ENCODE data around the gene STAT4. TPM values are rescaled to one million over a fixed set of nuclear protein-coding genes. Genes with fewer than 3 reads are reported as not detected.
A peak's percentile ranks its signal among the peaks of the same experiment; 100 is the strongest.

STAT4 gene
- total and polyA plus RNA-seq, 2 donors, result 7.5 to 13.9 TPM

DNA sequence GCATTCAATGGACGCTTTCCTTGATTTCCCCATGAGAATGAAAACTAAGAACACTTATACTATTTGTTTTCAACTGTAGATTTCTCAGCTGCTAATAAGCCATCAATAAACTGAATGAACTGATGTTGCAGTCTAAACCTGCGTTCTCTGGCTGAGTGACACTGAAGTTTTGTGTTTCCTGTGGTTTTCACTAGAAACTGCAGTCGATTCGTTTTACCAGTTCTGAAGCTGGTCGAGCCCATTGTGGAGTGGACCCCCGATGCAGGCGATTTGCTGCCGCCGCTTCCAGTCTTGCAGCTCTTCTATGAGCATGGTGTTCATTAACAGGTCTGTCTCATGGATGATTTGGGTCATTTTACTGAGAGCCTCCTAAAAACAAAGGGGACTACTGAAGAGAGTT lies 86.2 kb downstream of the STAT4 start:
- peaks cover 9 to 16% of the 10 kb centered on the region in 2 donors for H3K4me1 ChIP-seq (ENCODE audit: control insufficient read depth in 2 of 2, insufficient read depth in 2 of 2, low read length in 2 of 2)
- peak overlapping the region in 1 of 2 donors; percentile 4 for H3K4me3 ChIP-seq (ENCODE audit: low read length in 2 of 2)
- 7% methylated on average over 9 of the region's 9 CpGs for WGBS
- peak overlapping the region in 1 of 2 donors; percentile 8 for H3K27ac ChIP-seq (ENCODE audit: low read depth in 1 of 2, low read length in 1 of 2)
- H3K9me3 ChIP-seq (ENCODE audit: control insufficient read depth in 2 of 2, insufficient read depth in 1 of 2, low read length in 1 of 2), result no peaks in the 10 kb centered on the region
- no peaks in the 10 kb centered on the region for H3K27me3 ChIP-seq (ENCODE audit: control insufficient read depth in 2 of 2, insufficient read depth in 1 of 2, low read length in 1 of 2)
- peak in 2 of 9 donors; percentile 36 to 54 for DNase-seq (ENCODE audit: low read depth in 6 of 9, low spot score in 9 of 9)
- H3K36me3 ChIP-seq (ENCODE audit: control insufficient read depth in 2 of 2, insufficient read depth in 2 of 2, low read length in 1 of 2), result no peaks in the 10 kb centered on the region

GRCh38 chr2:191063584-191063983 lies 87.2 kb downstream of the STAT4 start:
- WGBS, result 95% methylated on average over 1 of the region's 1 CpG
- no peak for DNase-seq (ENCODE audit: low read depth in 6 of 9, low spot score in 9 of 9)
- H3K27me3 ChIP-seq (ENCODE audit: control insufficient read depth in 2 of 2, insufficient read depth in 1 of 2, low read length in 1 of 2), result no peaks in the 10 kb centered on the region
- no peak overlapping the region for H3K27ac ChIP-seq (ENCODE audit: low read depth in 1 of 2, low read length in 1 of 2)
- H3K4me1 ChIP-seq (ENCODE audit: control insufficient read depth in 2 of 2, insufficient read depth in 2 of 2, low read length in 2 of 2), result peaks cover 9 to 16% of the 10 kb centered on the region in 2 donors
- H3K4me3 ChIP-seq (ENCODE audit: low read length in 2 of 2), result no peak overlapping the region
- H3K9me3 ChIP-seq (ENCODE audit: control insufficient read depth in 2 of 2, insufficient read depth in 1 of 2, low read length in 1 of 2), result no peaks in the 10 kb centered on the region
- no peaks in the 10 kb centered on the region for H3K36me3 ChIP-seq (ENCODE audit: control insufficient read depth in 2 of 2, insufficient read depth in 2 of 2, low read length in 1 of 2)

DNA sequence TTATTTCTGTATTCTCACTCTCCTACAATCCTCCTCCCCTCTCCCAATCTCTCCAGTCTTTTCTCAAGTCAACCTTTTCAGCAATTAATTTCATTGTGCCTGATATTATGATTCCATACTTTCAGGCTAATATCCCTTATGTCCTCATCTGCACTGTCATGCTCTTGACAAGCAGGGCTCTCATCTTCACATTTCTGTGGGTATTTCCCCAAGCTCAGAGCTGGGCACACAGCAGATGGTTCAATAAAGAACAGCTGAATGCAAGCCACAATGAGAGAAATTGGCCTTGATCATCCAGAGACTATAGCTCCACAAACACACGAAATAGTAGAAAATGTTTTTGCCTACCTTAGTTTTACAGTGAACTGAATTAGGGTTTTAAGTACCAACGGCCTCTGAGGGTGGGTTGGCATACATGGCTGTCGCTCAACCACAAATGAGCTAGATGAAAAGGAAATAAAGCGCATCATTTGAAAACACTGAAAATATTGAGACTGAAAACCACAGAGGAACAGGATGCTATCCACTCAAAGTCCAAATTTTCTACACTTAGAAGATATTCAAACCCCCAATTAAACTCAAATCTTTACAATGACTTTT lies 89.3 kb downstream of the STAT4 start:
- Histone ChIP-seq H3K4me1 (ENCODE audit: control insufficient read depth in 2 of 2, insufficient read depth in 2 of 2, low read length in 2 of 2) (peaks cover 9 to 20% of the 10 kb centered on the region in 2 donors), H3K4me3 (ENCODE audit: low read length in 2 of 2) (no peak overlapping the region), H3K27ac (ENCODE audit: low read depth in 1 of 2, low read length in 1 of 2) (peak overlapping the region in 1 of 2 donors; percentile 55), H3K9me3 (ENCODE audit: control insufficient read depth in 2 of 2, insufficient read depth in 1 of 2, low read length in 1 of 2) (no peaks in the 10 kb centered on the region), H3K36me3 (ENCODE audit: control insufficient read depth in 2 of 2, insufficient read depth in 2 of 2, low read length in 1 of 2) (no peaks in the 10 kb centered on the region), H3K27me3 (ENCODE audit: control insufficient read depth in 2 of 2, insufficient read depth in 1 of 2, low read length in 1 of 2) (no peaks in the 10 kb centered on the region)
- WGBS, result 6% methylated on average over 4 of the region's 4 CpGs
- DNase-seq (ENCODE audit: low read depth in 6 of 9, low spot score in 9 of 9), result peak in 2 of 9 donors; percentile 44 to 68

- no peaks in the 10 kb centered on the region for H3K27me3 ChIP-seq (ENCODE audit: control insufficient read depth in 2 of 2, insufficient read depth in 1 of 2, low read length in 1 of 2)
- WGBS, result over 99% methylated on average over 3 of the region's 3 CpGs
- no peak overlapping the region for H3K4me3 ChIP-seq (ENCODE audit: low read length in 2 of 2)
These were observed 91.5 kb downstream of the STAT4 start for GRCh38 chr2:191059308-191059707.

GRCh38 chr2:191056228-191056627 lies 94.6 kb downstream of the STAT4 start:
- DNase-seq (ENCODE audit: low read depth in 6 of 9, low spot score in 9 of 9), result peak in 2 of 9 donors; percentile 29 to 63
- Histone ChIP-seq H3K9me3 (ENCODE audit: control insufficient read depth in 2 of 2, insufficient read depth in 1 of 2, low read length in 1 of 2) (no peaks in the 10 kb centered on the region), H3K4me1 (ENCODE audit: control insufficient read depth in 2 of 2, insufficient read depth in 2 of 2, low read length in 2 of 2) (peaks cover 1 to 14% of the 10 kb centered on the region in 2 donors), H3K27me3 (ENCODE audit: control insufficient read depth in 2 of 2, insufficient read depth in 1 of 2, low read length in 1 of 2) (no peaks in the 10 kb centered on the region), H3K36me3 (ENCODE audit: control insufficient read depth in 2 of 2, insufficient read depth in 2 of 2, low read length in 1 of 2) (no peaks in the 10 kb centered on the region), H3K4me3 (ENCODE audit: low read length in 2 of 2) (no peak overlapping the region), H3K27ac (ENCODE audit: low read depth in 1 of 2, low read length in 1 of 2) (no peak overlapping the region)
- WGBS, result 43% methylated on average over 2 of the region's 2 CpGs

More at GRCh38 chr2:191059308-191059707, 91.5 kb downstream of the STAT4 start:
- Histone ChIP-seq H3K4me1 (ENCODE audit: control insufficient read depth in 2 of 2, insufficient read depth in 2 of 2, low read length in 2 of 2) (peaks cover 9 to 20% of the 10 kb centered on the region in 2 donors), H3K36me3 (ENCODE audit: control insufficient read depth in 2 of 2, insufficient read depth in 2 of 2, low read length in 1 of 2) (no peaks in the 10 kb centered on the region), H3K27ac (ENCODE audit: low read depth in 1 of 2, low read length in 1 of 2) (no peak overlapping the region), H3K9me3 (ENCODE audit: control insufficient read depth in 2 of 2, insufficient read depth in 1 of 2, low read length in 1 of 2) (no peaks in the 10 kb centered on the region)
- DNase-seq (ENCODE audit: low read depth in 6 of 9, low spot score in 9 of 9), result no peak

GRCh38 chr2:191053256-191053655 lies 97.5 kb downstream of the STAT4 start:
- 95% methylated on average over 6 of the region's 6 CpGs for WGBS
- Histone ChIP-seq H3K4me1 (ENCODE audit: control insufficient read depth in 2 of 2, insufficient read depth in 2 of 2, low read length in 2 of 2) (peaks cover 0 to 15% of the 10 kb centered on the region in 2 donors), H3K36me3 (ENCODE audit: control insufficient read depth in 2 of 2, insufficient read depth in 2 of 2, low read length in 1 of 2) (no peaks in the 10 kb centered on the region), H3K9me3 (ENCODE audit: control insufficient read depth in 2 of 2, insufficient read depth in 1 of 2, low read length in 1 of 2) (no peaks in the 10 kb centered on the region), H3K4me3 (ENCODE audit: low read length in 2 of 2) (no peak overlapping the region), H3K27ac (ENCODE audit: low read depth in 1 of 2, low read length in 1 of 2) (no peak overlapping the region), H3K27me3 (ENCODE audit: control insufficient read depth in 2 of 2, insufficient read depth in 1 of 2, low read length in 1 of 2) (no peaks in the 10 kb centered on the region)
- DNase-seq (ENCODE audit: low read depth in 6 of 9, low spot score in 9 of 9), result no peak

- no peak overlapping the region for H3K4me3 ChIP-seq (ENCODE audit: low read length in 2 of 2)
- peak in 8 of 9 donors; percentile 46 to 85 (median 61) for DNase-seq (ENCODE audit: low read depth in 6 of 9, low spot score in 9 of 9)
- H3K27me3 ChIP-seq (ENCODE audit: control insufficient read depth in 2 of 2, insufficient read depth in 1 of 2, low read length in 1 of 2), result no peaks in the 10 kb centered on the region
- WGBS, result 16% methylated on average over 10 of the region's 10 CpGs
- H3K4me1 ChIP-seq (ENCODE audit: control insufficient read depth in 2 of 2, insufficient read depth in 2 of 2, low read length in 2 of 2), result peaks cover 0 to 15% of the 10 kb centered on the region in 2 donors
- no peak overlapping the region for H3K27ac ChIP-seq (ENCODE audit: low read depth in 1 of 2, low read length in 1 of 2)
- no peaks in the 10 kb centered on the region for H3K36me3 ChIP-seq (ENCODE audit: control insufficient read depth in 2 of 2, insufficient read depth in 2 of 2, low read length in 1 of 2)
- no peaks in the 10 kb centered on the region for H3K9me3 ChIP-seq (ENCODE audit: control insufficient read depth in 2 of 2, insufficient read depth in 1 of 2, low read length in 1 of 2)
These were observed 98.7 kb downstream of the STAT4 start for GRCh38 chr2:191051825-191052778.

DNA sequence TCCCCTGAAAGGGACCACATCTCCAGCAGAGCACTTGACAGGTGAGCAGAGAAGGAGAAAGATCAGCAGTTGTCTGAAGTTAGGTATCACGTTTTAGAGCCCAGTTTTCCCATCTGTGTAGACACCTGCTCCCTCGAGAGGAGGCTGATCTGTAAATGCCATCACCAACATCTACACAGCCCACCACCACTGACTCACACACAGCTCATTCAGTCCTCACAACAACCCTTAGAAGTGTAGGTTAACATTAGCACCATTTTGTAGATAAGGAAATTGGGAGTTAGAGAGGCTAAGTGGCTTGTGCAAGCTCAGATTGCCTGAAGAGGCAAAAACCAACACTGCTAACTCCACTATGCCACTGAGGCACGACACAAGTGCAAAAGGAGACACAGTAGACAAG lies 99.6 kb downstream of the STAT4 start:
- 86% methylated on average over 3 of the region's 3 CpGs for WGBS
- no peak for DNase-seq (ENCODE audit: low read depth in 6 of 9, low spot score in 9 of 9)
- Histone ChIP-seq H3K4me3 (ENCODE audit: low read length in 2 of 2) (no peak overlapping the region), H3K27ac (ENCODE audit: low read depth in 1 of 2, low read length in 1 of 2) (no peak overlapping the region), H3K4me1 (ENCODE audit: control insufficient read depth in 2 of 2, insufficient read depth in 2 of 2, low read length in 2 of 2) (peaks cover 0 to 9% of the 10 kb centered on the region in 2 donors), H3K27me3 (ENCODE audit: control insufficient read depth in 2 of 2, insufficient read depth in 1 of 2, low read length in 1 of 2) (no peaks in the 10 kb centered on the region), H3K36me3 (ENCODE audit: control insufficient read depth in 2 of 2, insufficient read depth in 2 of 2, low read length in 1 of 2) (no peaks in the 10 kb centered on the region), H3K9me3 (ENCODE audit: control insufficient read depth in 2 of 2, insufficient read depth in 1 of 2, low read length in 1 of 2) (no peaks in the 10 kb centered on the region)

DNA sequence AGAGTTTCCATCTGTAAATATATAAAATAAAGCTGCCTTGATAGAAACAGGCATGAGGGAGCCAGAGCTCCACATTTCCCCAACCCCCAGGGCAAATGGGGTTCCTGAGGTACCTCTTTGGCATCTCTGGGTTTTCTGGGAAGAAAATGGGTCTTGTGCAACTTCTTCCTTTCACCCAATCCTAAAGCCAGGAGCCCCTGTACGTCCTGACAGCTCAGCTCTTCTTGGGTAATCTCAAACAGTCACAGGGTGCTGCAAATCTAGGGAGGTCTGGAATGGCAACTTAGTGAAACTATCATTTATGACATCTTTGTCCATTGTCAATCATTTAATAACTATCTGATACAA lies 100.2 kb downstream of the STAT4 start:
- WGBS, result 88% methylated on average over 1 of the region's 1 CpG
- H3K4me3 ChIP-seq (ENCODE audit: low read length in 2 of 2), result no peak overlapping the region
- H3K27ac ChIP-seq (ENCODE audit: low read depth in 1 of 2, low read length in 1 of 2), result no peak overlapping the region
- H3K4me1 ChIP-seq (ENCODE audit: control insufficient read depth in 2 of 2, insufficient read depth in 2 of 2, low read length in 2 of 2), result peaks cover 0 to 8% of the 10 kb centered on the region in 2 donors
- DNase-seq (ENCODE audit: low read depth in 6 of 9, low spot score in 9 of 9), result no peak
- H3K9me3 ChIP-seq (ENCODE audit: control insufficient read depth in 2 of 2, insufficient read depth in 1 of 2, low read length in 1 of 2), result no peaks in the 10 kb centered on the region
- H3K36me3 ChIP-seq (ENCODE audit: control insufficient read depth in 2 of 2, insufficient read depth in 2 of 2, low read length in 1 of 2), result no peaks in the 10 kb centered on the region
- no peaks in the 10 kb centered on the region for H3K27me3 ChIP-seq (ENCODE audit: control insufficient read depth in 2 of 2, insufficient read depth in 1 of 2, low read length in 1 of 2)
